SKM-1 treated with dmso at 0.1 percent for 144 hours (cell line): ENCODE measurements around the gene AP3B2.
"Not testable (repeated sequence)": the region's sequence is repeated elsewhere in the genome, so short reads cannot be mapped to it uniquely, and the experiment has no call there.

Source experiments
- DNase-seq: peaks from one replicate; lab custom pipeline; 2025; ENCODE audit not compliant: unreplicated experiment; lab: John Stamatoyannopoulos, UW

The AP3B2 gene

DNA sequence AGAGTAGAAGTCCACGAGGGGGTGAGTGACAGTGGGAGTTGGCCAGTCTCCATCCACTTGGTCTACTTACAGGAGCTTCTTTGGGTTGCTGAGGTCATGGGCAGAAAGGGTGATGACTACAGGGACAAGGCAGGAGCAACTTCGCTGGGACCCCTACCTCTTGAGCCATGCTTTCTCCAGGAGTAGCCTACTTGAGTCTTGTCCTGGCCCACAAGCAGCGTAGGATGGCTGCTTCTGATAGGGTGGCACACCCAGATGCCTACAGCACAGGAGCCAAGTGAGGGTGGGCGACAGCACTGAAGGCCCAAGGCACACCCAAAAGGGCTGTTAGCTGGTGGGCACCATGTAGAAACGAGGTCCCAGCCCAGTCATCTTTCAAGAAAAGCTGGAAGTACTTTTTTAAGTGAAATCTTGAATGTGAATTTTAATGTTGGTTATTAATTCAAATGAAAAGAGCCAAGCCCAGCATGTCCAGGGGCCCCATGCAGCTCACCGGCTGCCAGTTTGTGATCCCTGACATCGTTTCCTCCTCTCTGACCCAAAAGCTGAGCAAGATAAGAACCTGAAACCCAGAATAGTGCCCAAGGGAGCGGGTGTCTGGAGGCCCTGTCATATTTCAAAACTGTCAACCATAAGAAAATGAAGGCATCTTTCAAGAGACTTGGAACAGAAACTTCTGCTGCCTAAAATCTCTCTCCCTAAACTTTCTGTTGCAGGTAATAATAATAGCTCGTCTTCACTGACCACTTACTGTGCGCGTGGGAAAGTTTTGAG, 60.3 kb downstream of the AP3B2 start:
- DNase-seq: no peak

DNA sequence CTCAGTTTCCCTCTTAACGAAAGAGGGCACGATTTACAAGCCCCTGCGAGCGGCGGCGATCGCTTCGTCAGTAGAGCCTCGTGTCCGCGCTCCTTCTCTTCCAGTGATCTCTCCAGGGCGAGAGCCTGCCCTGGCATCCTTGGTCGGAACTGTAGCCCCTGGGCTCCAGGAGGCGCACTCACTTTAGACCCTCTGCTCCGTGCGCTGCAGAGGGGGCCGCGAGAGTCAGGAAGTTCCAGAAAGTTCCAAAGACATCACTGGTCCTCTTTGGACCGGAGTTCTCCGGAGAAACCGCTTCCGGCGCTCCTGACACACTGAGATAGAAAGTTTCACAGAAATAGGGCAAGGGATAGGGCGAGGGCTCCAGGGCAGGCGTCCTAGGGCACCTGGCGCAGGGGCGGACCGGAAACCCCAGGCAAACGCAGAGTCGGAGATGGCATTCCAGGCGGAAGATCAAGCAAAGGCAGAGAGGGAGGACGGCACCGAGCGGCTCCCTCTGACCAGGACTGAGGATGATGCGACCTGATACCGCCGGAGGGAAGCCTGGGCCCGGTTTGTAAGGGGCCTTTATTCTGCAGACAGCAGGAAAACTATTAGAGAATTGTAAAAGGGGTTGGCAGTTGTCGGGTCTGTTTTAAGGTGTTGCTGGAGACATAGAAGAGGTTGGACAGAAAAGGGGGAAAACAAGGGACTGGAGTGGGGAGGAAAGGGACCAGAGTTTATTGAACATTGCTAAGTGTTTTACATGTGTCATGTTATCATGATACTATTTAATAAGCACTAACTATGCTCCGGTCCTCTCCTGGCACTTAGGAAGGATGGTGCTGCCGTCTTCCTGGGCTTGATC, 61.2 kb downstream of the AP3B2 start:
- DNase-seq: no peak

DNA sequence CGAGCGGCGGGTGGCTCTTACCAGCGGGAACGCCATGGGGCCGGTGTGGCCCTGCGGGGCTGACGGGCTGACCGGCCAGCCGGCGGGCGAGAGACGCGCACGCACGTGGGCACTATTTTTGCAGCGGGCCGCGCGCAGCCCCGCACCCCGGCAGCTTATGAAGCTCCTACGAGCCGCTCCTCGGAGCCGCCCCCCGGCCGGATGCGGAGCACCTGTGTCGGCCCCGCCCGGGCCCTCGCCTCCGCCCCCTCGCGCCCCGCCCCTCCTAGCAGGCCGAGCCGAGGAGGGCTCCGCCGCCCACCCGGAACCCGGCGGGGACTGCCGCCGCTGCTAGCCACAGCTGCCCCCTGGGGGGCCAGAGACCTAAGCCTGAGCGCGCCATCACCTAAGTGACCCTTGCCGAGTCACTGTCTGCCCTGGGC, 61.8 kb downstream of the AP3B2 start:
- DNase-seq: no peak

DNA sequence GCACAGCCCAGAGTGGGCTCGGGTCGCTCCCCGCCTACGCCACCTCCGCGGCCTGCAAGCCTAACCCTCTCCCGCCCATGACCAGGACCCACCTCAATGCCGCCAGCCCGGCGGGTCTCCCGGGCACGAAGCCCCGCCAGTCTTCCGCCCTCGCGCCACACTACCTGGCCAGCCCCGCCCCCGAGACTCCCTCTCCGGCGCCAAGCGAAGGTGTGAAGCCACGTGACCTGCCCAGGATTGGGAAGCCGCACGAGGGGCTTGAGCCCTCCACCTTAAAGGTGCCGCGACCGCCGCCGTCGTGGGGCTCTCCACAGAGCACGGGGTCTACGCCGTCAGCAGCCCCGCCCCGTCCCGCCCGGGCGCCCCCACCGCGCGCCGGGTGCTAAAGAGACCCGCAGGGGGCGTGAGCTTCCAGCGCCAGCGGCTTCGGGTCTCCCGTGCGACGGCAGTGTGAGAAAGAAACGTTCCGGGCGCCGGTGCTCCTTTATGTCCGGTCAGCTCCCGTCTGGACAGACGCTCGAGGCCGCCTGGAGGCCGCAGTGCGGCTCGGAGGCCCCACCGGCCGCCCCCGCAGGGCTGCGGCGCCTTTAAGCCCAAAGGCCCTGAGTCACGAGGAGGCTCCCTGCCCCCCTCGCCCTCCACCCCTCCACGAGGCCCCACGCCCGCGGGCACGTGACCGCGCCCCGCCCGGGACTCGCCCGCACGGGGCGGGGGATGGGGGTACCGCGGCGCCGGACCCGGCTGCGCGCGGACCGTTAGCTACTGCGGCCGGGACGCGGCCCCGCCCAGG, 62.4 kb downstream of the AP3B2 start, which contains the start of gene CPEB1:
TSS of gene CPEB1 (minus strand) at position 319 of the 790 bp plus-strand sequence. CDS start 18,904 bp downstream, outside the sequence.
- DNase-seq: no peak

DNA sequence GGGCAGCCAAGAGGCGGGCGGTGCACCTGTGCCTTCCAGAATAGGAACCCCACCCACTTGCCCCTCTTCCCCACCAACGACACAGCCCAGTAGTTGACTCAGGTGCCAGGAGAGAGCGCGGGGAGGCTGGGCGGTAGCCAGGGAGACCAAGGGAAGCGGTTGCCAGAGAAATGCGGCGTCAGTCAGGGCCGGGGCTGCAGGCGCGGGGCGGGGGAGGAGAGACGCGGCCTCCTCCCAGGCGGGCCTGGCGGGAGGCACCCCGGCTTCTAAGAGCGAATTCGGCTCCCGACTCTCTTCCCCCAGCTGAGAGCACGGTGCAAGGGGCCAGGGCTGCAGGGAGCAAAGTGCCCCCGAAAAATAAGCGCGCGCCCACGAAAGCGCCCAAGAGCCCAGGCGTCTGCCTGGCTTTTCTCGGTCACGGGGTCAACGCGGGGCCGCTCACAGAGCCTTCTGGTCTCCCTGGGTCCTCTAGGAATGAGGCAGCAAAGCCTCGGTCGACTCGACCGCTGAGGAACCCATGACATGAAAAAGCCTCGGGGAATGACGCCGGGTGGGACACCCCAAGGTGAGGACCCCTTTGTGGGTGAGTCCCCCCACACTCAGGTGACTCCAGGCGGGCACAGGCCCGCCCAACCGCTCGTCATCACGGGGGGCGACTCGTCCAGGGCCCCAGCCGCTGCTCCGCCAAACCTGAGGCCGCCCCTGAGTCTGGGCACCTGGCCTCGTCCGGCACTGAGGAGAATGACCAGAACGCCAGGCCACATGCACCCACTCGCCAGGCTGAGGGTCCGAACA, 63.2 kb downstream of the AP3B2 start:
- no peak for DNase-seq

DNA sequence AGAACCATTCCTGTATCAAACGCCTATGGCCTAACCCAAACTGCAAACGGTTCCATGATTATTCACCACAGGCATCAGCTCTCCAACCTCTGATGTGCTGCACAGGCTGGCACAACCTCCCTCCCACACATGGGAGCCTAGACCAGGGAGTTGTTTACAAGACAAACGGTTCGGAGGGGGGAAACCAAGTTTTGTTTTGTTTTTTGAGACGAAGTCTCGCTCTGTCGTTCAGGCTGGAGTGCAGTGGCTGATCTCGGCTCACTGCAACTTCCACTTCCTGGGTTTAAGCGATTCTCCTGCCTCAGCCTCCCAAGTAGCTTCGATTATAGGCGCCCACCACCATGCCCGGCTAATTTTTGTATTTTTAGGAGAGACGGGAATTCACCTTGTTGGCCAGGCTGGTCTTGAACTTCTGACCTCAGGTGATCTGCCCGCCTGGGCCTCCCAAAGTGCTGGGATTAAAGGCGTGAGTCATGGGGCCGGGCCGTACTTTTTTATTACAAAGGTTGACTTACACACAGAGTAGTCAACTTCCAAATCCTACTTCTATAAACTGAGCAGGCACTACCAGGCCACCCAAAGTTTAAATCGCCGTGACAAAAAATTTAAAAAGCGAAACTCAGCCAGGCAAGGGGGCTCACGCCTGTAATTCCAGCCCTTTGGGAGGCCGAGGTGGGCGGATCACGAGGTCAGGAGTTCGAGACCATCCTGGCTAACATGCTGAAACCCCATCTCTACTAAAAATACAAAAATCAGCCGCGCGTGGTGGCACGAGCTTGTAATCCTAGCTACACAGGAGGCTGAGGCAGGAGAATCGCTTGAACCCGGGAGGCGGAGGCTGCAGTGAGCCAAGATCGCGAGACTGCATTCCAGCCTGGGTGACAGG, 64.5 kb downstream of the AP3B2 start:
- DNase-seq: not testable (repeated sequence)

DNA sequence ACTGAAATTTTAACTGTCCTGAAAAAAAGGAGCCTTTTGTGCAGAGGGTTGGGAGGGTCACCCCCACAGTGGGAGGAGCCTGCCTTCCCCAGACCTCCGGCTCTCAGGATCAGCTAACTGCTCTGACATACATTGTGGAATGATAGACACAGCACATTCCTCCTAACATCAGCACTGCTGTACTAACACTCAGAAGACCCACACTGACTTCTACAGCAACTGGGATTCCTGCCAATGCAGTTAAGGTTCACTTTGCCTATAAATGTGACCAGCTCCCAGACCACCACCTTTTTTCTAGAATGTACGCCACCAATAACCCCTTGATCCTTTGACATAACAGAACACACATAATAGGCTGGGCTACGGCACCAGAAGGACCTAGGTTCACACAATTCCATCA, 65.7 kb downstream of the AP3B2 start:
- no peak for DNase-seq

DNA sequence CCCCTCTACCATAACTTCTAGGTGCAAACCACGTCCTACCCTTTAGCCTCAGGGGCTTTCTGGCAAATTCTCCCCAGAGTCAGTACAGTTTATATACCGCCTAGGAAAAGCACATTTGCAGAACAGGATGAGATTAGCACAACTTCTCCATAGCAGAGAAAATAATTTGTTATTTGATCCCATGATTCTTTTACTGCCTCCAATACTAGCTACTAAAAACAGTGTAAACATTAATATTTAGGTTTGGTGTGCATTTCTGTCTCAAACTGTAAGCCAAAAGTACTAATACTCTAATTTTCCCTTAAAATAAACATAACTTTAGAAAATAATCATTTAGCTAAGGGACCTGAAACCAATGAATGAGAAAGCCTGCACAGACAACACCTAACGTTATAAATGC, 67.0 kb downstream of the AP3B2 start:
- no peak for DNase-seq

DNA sequence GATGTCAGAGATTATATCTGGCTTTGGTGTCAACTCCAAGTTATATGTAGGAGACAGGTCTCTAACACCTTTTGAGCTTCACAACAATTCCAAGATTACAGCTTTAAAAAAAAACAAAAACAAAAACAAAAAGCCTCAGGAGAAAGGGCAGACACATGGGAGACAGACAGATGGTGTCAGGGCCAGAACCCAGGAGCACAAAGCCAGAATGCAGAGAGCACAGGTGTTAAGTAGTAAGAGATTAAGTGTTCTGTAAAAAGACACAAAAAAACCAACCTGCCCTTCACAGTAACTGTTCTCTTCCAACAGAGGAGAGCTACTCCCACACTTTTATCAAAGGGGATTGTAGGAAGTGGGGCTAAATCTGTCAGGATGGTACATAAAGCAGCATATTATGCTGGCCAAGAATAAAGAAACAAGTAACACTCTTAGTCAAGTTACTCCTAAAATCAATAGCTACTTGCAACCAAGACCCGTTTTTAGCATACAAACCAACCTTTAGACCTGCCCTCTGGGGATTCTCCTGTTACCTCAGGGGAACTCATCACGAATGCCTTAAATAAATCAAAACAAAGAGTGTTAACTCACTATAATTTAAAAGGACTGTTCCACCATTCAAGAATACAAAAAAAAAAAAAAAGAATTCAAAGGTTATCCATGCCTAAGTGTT, 68.4 kb downstream of the AP3B2 start:
- no peak for DNase-seq

DNA sequence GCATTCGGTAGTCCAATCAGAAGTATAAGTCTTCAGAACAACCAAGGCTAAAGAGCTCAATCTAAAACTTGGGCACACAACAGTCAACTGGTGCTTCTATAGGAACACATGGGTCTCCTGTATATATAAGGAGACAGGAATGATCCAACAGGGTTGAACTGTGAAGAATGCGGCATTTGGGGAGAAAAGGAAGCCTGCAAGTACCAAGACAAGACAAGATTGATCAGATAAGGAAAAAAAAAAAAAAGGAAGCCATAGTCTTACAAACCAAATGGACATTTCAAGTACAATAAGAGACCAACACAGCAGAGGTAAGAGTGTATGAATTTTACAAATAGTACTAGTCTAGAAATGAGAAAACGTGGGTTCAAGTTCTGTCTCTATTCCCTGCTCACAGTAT, 69.0 kb downstream of the AP3B2 start:
- no peak for DNase-seq

DNA sequence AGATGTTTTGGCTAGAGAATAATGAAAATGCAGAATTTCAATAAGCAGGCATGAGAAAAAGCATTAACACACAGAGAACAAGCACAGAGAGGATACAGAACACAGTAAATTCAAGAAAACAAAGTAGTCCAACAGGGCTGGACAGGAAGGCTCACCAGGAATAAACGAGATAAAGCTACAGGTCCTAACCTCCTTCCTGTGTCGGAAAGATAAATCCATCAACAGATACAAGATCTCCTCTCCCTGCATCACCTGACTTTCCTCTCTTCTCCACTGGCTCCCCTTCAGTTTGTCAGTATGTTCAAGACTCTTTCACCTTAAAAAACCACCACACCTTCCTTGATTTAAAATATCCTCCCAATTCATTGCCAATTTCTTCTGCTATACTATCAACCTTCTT, 73.9 kb downstream of the AP3B2 start:
- no peak for DNase-seq

DNA sequence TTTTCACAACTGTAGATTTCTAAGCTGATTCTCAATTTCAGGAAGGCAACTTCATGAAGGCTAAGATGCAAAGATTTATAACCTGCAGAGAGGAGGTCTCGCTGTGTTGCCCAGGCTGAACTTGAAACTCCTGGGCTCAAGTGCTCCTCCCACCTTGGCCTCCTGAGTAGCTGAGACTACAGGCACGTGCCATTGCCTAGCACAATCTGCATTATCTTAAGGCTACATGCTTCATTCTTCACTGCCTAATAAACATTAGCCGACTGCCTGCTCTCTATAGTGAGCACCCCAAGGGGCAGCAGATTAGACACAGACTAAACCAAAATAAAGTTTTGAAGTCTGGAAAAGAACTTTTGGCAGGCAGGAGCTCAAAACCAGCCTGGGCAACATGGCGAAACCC, 79.6 kb downstream of the AP3B2 start:
- no peak for DNase-seq

DNA sequence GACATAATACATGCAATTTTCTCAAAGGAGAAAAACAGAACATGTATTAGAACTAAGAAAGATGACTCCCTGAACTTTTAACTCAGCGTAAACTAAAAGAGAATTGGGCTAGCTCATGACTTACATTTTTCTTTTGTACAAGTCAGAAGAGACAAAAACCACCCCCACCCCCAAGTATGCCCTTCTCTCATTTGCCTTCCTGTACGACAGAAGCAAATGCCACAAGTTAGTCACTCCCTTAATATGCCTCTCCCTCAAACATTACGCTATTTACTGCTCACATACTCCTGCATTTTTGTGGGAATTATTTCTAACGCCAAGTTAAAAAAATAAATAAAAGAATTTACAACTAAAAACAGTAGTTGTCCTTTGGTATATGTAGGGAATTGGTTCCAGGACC, 84.5 kb downstream of the AP3B2 start:
- no peak for DNase-seq

DNA sequence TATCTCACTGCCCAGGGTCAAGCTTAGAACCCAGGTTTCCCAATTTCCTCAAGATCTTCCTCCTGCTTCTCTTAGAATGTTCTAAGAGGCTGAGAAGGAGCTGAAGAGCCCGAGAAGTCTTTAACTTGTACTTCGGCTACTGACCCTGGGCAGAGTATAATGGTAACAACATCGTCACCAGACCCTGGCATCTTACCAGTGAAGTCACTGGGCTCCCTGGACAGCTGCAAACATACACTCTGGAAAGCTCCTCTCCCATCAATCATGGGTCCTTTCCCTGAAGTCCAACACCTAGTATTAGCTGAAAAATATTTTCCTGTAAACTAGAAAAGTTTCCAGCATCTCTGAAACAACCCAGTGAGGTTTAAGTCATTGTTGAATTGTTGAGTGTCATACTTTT, 85.2 kb downstream of the AP3B2 start:
- no peak for DNase-seq

DNA sequence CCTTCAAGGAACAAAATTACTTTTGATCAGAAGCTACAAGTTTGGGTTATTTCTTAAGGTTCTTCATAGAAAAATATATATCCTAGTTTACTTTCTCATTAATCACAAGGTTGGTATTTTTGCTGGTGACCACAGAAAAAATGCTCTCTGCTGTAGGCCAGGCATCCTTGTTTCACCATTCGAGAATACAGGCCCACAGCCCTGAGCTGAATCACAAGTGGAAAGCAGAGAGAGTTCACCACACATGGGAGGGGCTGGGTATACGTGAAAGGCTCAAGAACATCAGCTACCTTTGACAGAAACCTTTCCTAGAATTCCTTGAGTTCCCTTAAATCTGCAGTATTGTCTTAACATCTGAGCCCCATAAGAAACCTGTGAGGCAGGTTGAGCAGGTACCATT, 85.7 kb downstream of the AP3B2 start:
- DNase-seq: no peak

DNA sequence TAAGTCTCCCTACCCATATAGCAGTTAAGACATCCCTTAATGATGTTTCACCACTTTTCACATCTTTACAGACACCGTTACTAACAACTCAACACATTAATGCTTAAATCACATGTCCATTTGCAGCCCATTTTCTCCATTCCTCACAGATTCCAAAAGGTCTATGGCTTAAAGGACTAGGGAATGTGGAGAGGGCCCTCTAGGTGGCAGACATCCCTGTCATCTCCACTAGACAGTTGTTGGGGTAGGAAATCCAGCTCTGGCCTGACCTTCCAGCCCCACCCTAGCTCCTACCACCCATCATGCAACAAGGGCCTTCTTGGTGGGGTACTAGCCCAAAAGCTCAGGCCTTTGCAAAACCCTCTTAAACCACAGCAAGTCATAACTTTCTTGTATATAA, 87.7 kb downstream of the AP3B2 start:
- DNase-seq: no peak

DNA sequence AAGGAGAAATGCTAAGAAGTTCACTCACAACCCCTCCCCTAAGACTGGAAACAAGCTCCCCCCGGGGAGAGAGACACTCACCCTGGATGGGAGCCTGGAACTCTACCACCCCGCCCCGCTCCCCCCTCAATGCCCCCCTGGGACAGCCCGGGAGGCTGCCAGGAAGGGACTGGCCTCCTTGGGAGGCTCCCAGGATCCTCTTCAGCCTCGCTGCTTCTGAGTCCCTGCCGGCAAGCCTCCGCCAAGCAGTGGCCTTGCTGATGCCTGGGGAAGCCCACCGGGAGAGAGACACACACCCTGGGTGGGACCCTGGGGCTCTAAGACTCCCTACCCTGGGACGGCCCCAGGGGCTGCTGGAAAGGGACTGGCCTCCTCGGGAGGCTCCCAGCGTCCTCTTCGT, 95.9 kb downstream of the AP3B2 start:
- DNase-seq: no peak

DNA sequence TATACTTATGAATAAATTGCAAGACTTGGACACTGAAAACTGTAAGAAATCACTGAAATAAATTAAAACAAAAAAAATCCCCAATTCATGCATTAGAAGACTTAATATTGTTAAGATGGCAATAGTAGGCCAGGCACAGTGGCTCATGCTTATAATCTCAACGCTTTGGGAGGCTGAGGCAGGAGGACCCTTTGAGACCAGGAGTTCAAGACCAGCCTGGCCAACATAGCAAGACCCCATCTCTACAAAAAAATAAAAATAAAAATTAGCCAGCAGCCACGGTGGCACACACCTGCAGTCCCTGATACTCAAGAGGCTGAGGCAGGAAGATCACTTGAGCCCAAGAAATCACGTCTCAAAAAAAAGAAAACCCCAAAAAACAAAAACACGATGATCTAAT, 98.3 kb downstream of the AP3B2 start:
- no peak for DNase-seq
